ENCODE data around the gene FAT1.

- TF ChIP-seq TARDBP (IDR thresholded peaks at IDR 0.05) (no peak), ZNF384 (IDR thresholded peaks at IDR 0.05) (no peak), ELF4 (IDR thresholded peaks at IDR 0.05) (no peak), FOXA1 (IDR thresholded peaks at IDR 0.05) (no peak), PKNOX1 (IDR thresholded peaks at IDR 0.05) (no peak)
Measured at GRCh38 chr4:186755550-186756519, 32.2 kb upstream of the FAT1 start.
